Activated CD8-positive, alpha-beta T cell treated with anti-CD3 and anti-CD28 coated beads for 36 hours (primary cell): ENCODE measurements around the gene DSTN. TPM values are rescaled to one million over a fixed set of nuclear protein-coding genes. Genes with fewer than 3 reads are reported as not detected.

Experiments
- ATAC-seq: fragments of 200-7000 bp; cut with Tn5 transposase; one replicate; pipeline ENCODE4 v1.10.0; 2021; ENCODE audit warnings: mild to moderate bottlenecking, moderate library complexity
- CTCF ChIA-PET: fragments of 350-600 bp; sonication (Branson Sonifier 250); formaldehyde crosslinking; loops from one replicate; lab custom pipeline; 2021; ENCODE audit warnings: antibody characterized with exemption; lab: Charles Lee
- POLR2A ChIA-PET: fragments of 350-600 bp; sonication (Branson Sonifier 250); formaldehyde crosslinking; loops from one replicate; lab custom pipeline; 2021; ENCODE audit warnings: antibody characterized with exemption; lab: Charles Lee
- DNase-seq: peaks from one replicate; pipeline ENCODE4 v3.0.0-alpha.2; 2020
- H3K27ac Mint-ChIP-seq: one replicate; pipeline ENCODE4 v1.8.0; 2021; ENCODE audit warnings: mild to moderate bottlenecking, mixed read lengths
- H3K27me3 Mint-ChIP-seq: one replicate; pipeline ENCODE4 v1.8.0; 2021; ENCODE audit warnings: mixed read lengths
- H3K36me3 Mint-ChIP-seq: one replicate; pipeline ENCODE4 v1.8.0; 2021; ENCODE audit warnings: low read depth, mixed read lengths
- H3K4me1 Mint-ChIP-seq: one replicate; pipeline ENCODE4 v1.8.0; 2021; ENCODE audit warnings: low read depth, mixed read lengths
- H3K4me3 Mint-ChIP-seq: one replicate; pipeline ENCODE4 v1.8.0; 2021; ENCODE audit warnings: mild to moderate bottlenecking, moderate library complexity, mixed read lengths
- H3K9me3 Mint-ChIP-seq: one replicate; pipeline ENCODE4 v1.8.0; 2021; ENCODE audit warnings: mixed read lengths
- CTCF ChIP-seq: fragments of 200-600 bp; IDR thresholded peaks from one replicate; pipeline ENCODE4 v1.8.0; 2022; ENCODE audit warnings: antibody characterized with exemption, mild to moderate bottlenecking
- intact Hi-C: fragments of 100-400 bp; cut with micrococcal nuclease; formaldehyde crosslinking; loops from one replicate; pipeline ENCODE4 v1.10.0; 2022
- total RNA-seq, 2 experiments: library from RNA; stranded (reverse); gene quantifications; one replicate each; pipeline ENCODE4 v1.2.3, GENCODE V29; 2021

DSTN gene
- total RNA-seq, 2 experiments from 2014 or later = 55.5 to 56.4 TPM

GRCh38 chr20:17562804-17563305 lies 7.0 kb upstream of the DSTN start:
- ChIA-PET POLR2A (no interaction called here), CTCF (no interaction called here)
- H3K27me3 Mint-ChIP-seq = peaks cover 2% of the 10 kb centered on the region
- no peak for TF ChIP-seq CTCF
- no peaks in the 10 kb centered on the region for H3K36me3 Mint-ChIP-seq
- no peak for DNase-seq
- ATAC-seq = no peak
- H3K9me3 Mint-ChIP-seq = no peaks in the 10 kb centered on the region
- no peak overlapping the region for H3K27ac Mint-ChIP-seq
- intact Hi-C loops = no loop called here
- H3K4me1 Mint-ChIP-seq = peaks cover 33% of the 10 kb centered on the region
- H3K4me3 Mint-ChIP-seq = no peak overlapping the region

GRCh38 chr20:17565169-17565845 lies 4.6 kb upstream of the DSTN start:
- no peaks in the 10 kb centered on the region for H3K36me3 Mint-ChIP-seq
- H3K27me3 Mint-ChIP-seq = peaks cover 2% of the 10 kb centered on the region
- POLR2A ChIA-PET = no interaction called here
- no peak overlapping the region for H3K4me3 Mint-ChIP-seq
- DNase-seq (no peak), ATAC-seq (no peak)
- intact Hi-C loops = no loop called here
- CTCF ChIA-PET = no interaction called here
- H3K27ac Mint-ChIP-seq = no peak overlapping the region
- no peak for TF ChIP-seq CTCF
- peaks cover 11% of the 10 kb centered on the region for H3K4me1 Mint-ChIP-seq
- no peaks in the 10 kb centered on the region for H3K9me3 Mint-ChIP-seq

GRCh38 chr20:17566345-17566744 lies 3.5 kb upstream of the DSTN start:
- no peak for TF ChIP-seq CTCF
- Mint-ChIP-seq H3K27me3 (peaks cover 2% of the 10 kb centered on the region), H3K4me1 (peaks cover 5% of the 10 kb centered on the region), H3K36me3 (no peaks in the 10 kb centered on the region), H3K4me3 (no peak overlapping the region), H3K9me3 (no peaks in the 10 kb centered on the region), H3K27ac (no peak overlapping the region)
- intact Hi-C loops = no loop called here
- CTCF ChIA-PET = no interaction called here
- no peak for DNase-seq
- ATAC-seq = no peak
- POLR2A ChIA-PET = no interaction called here

- intact Hi-C loops = no loop called here
- H3K4me1 Mint-ChIP-seq = peaks cover 16% of the 10 kb centered on the region
- H3K27me3 Mint-ChIP-seq = peaks cover 2% of the 10 kb centered on the region
- TF ChIP-seq CTCF = no peak
- no peak overlapping the region for H3K27ac Mint-ChIP-seq
- no peaks in the 10 kb centered on the region for H3K36me3 Mint-ChIP-seq
- H3K4me3 Mint-ChIP-seq = peak overlapping the region; percentile 2
- ATAC-seq = no peak
- CTCF ChIA-PET = no interaction called here
- POLR2A ChIA-PET = no interaction called here
- no peak for DNase-seq
- no peaks in the 10 kb centered on the region for H3K9me3 Mint-ChIP-seq
Measured at GRCh38 chr20:17568045-17568788, 1.7 kb upstream of the DSTN start.

- H3K4me3 Mint-ChIP-seq = peak overlapping the region; percentile 2
- H3K4me1 Mint-ChIP-seq = peaks cover 16% of the 10 kb centered on the region
- no peaks in the 10 kb centered on the region for H3K9me3 Mint-ChIP-seq
- no peak for TF ChIP-seq CTCF
- DNase-seq (peak; percentile 23), ATAC-seq (no peak)
- ChIA-PET POLR2A (no interaction called here), CTCF (interaction anchor here (1.0 to 2.5 kb wide), 3 partner anchors 9 to 64 kb away, joined by 3 to 12 read pairs (median 4); no protein-coding TSS in a partner anchor)
- intact Hi-C loops = no loop called here
- H3K27me3 Mint-ChIP-seq = peaks cover 2% of the 10 kb centered on the region
- no peaks in the 10 kb centered on the region for H3K36me3 Mint-ChIP-seq
- no peak overlapping the region for H3K27ac Mint-ChIP-seq
Measured at GRCh38 chr20:17568972-17569521, 828 bp upstream of the DSTN start.
